IMR-90 (cell line): ENCODE data around the gene CERT1. TPM values are rescaled to one million over a fixed set of nuclear protein-coding genes. Genes with fewer than 3 reads are reported as not detected.
"Not testable (repeated sequence)": the region's sequence is repeated elsewhere in the genome, so short reads cannot be mapped to it uniquely, and the experiment has no call there.

ENCODE experiments used
- ATAC-seq: fragments of 200-7000 bp; cut with Tn5 transposase; 2 replicates; pipeline ENCODE4 v1.9.1; 2020; ENCODE audit warnings: low read depth, mild to moderate bottlenecking, moderate library complexity
- BruUV-seq: library from RNA; stranded (reverse); fragments of 400-500 nt; replicated peaks from 2 replicates; lab custom pipeline; 2021; lab: Mats Ljungman, UMichigan
- CTCF ChIA-PET: fragments of 300-600 bp; formaldehyde crosslinking; extraction: SDS; loops from one replicate; lab custom pipeline; 2021; ENCODE audit warnings: antibody characterized with exemption; lab: Yijun Ruan, JAX
- POLR2A ChIA-PET: fragments of 300-600 bp; sonication (Branson Sonifier 250); formaldehyde crosslinking; loops from one replicate; lab custom pipeline; 2022; ENCODE audit warnings: antibody characterized with exemption; ENCODE audit not compliant: unreplicated experiment; lab: Charles Lee
- DNase-seq: peaks from one replicate; pipeline ENCODE4 v3.0.0; 2013
- H2AFZ ChIP-seq: replicated peaks from 2 replicates; pipeline ENCODE3; 2013; ENCODE audit warnings: low read length, mild to moderate bottlenecking; ENCODE audit not compliant: poor library complexity
- H2AK5ac ChIP-seq: 2 replicates; pipeline ENCODE4 v1.6.1; 2013; ENCODE audit warnings: low read depth, low read length, inconsistent platforms
- H2AK9ac ChIP-seq: replicated peaks from 2 replicates; pipeline ENCODE3; 2013; ENCODE audit warnings: mild to moderate bottlenecking, low read depth, low read length, moderate library complexity; ENCODE audit not compliant: poor library complexity
- H2BK120ac ChIP-seq: 2 replicates; pipeline ENCODE4 v1.6.1; 2013; ENCODE audit warnings: low read depth, low read length, inconsistent platforms
- H2BK15ac ChIP-seq: 3 replicates; pipeline ENCODE4 v1.6.1; 2013; ENCODE audit warnings: low read depth, low read length, inconsistent platforms
- H2BK20ac ChIP-seq: 2 replicates; pipeline ENCODE4 v1.6.1; 2013; ENCODE audit warnings: low read depth, mild to moderate bottlenecking, inconsistent platforms, low read length, moderate library complexity
- H2BK5ac ChIP-seq: 2 replicates; pipeline ENCODE4 v1.6.1; 2013; ENCODE audit warnings: mild to moderate bottlenecking, low read depth, low read length, inconsistent platforms; ENCODE audit not compliant: poor library complexity, severe bottlenecking
- H3K14ac ChIP-seq: replicated peaks from 2 replicates; pipeline ENCODE4 v1.6.1; 2013; ENCODE audit warnings: low read depth, low read length, inconsistent platforms
- H3K18ac ChIP-seq: 2 replicates; pipeline ENCODE4 v1.6.1; 2013; ENCODE audit warnings: low read depth, low read length, control low read depth
- H3K23ac ChIP-seq: 2 replicates; pipeline ENCODE4 v1.6.1; 2013; ENCODE audit warnings: low read depth, low read length, inconsistent platforms
- H3K27ac ChIP-seq: 2 replicates; pipeline ENCODE4 v1.5.1; 2013; ENCODE audit warnings: mild to moderate bottlenecking, control low read depth, low read length; ENCODE audit not compliant: insufficient read depth
- H3K27me3 ChIP-seq: 2 replicates; pipeline ENCODE4 v1.6.1; 2013; ENCODE audit warnings: low read length; ENCODE audit not compliant: control insufficient read depth, insufficient read depth
- H3K36me3 ChIP-seq: 2 replicates; pipeline ENCODE4 v1.6.1; 2013; ENCODE audit warnings: low read length, mixed read lengths; ENCODE audit not compliant: control insufficient read depth, insufficient read depth
- H3K4ac ChIP-seq: 2 replicates; pipeline ENCODE4 v1.6.1; 2013; ENCODE audit warnings: low read depth, low read length, inconsistent platforms
- H3K4me1 ChIP-seq: 2 replicates; pipeline ENCODE4 v1.6.1; 2013; ENCODE audit warnings: low read length, mixed read lengths; ENCODE audit not compliant: control insufficient read depth, insufficient read depth
- H3K4me2 ChIP-seq: 2 replicates; pipeline ENCODE4 v1.6.1; 2013; ENCODE audit warnings: low read depth, mild to moderate bottlenecking, control low read depth, low read length, moderate library complexity
- H3K4me3 ChIP-seq: 2 replicates; pipeline ENCODE4 v1.5.1; 2013; ENCODE audit warnings: low read depth, mild to moderate bottlenecking, control low read depth, low read length, moderate library complexity; ENCODE audit not compliant: insufficient read depth
- H3K56ac ChIP-seq: 2 replicates; pipeline ENCODE4 v1.6.1; 2013; ENCODE audit warnings: low read length, inconsistent platforms; ENCODE audit not compliant: insufficient read depth; ENCODE audit errors: extremely low read depth
- H3K79me1 ChIP-seq, 2 experiments: 2 replicates each; pipeline ENCODE4 v1.6.1; 2013; ENCODE audit warnings: low read length in 2 of 2, inconsistent platforms in 1 of 2, low read depth in 1 of 2
- H3K9ac ChIP-seq: 2 replicates; pipeline ENCODE4 v1.6.1; 2013; ENCODE audit warnings: low read depth, low read length, control low read depth
- H3K9me1 ChIP-seq: 2 replicates; pipeline ENCODE4 v1.6.1; 2013; ENCODE audit warnings: low read length, inconsistent platforms; ENCODE audit not compliant: insufficient read depth
- H3K9me3 ChIP-seq: 2 replicates; pipeline ENCODE4 v1.6.1; 2013; ENCODE audit warnings: low read length; ENCODE audit not compliant: control insufficient read depth, insufficient read depth
- H4K20me1 ChIP-seq: 2 replicates; pipeline ENCODE4 v1.6.1; 2013; ENCODE audit warnings: low read length, inconsistent platforms; ENCODE audit not compliant: insufficient read depth
- H4K5ac ChIP-seq: 2 replicates; pipeline ENCODE4 v1.6.1; 2013; ENCODE audit warnings: mild to moderate bottlenecking, low read depth, low read length, control low read depth
- H4K8ac ChIP-seq, 2 experiments: 2 replicates each; pipeline ENCODE4 v1.6.1; 2013; ENCODE audit warnings: low read depth in 2 of 2, low read length in 2 of 2, control low read depth in 1 of 2, inconsistent platforms in 1 of 2
- H4K91ac ChIP-seq: 2 replicates; pipeline ENCODE4 v1.6.1; 2013; ENCODE audit warnings: low read depth, low read length, inconsistent platforms; ENCODE audit not compliant: insufficient read depth
- WGBS, 2 experiments: methylation state at CpG; one replicate each; pipeline versions ENCODE4 v1.1.5 to v1.1.7; 2013; ENCODE audit warnings: missing lambda C conversion rate in 2 of 2; ENCODE audit not compliant: insufficient read length in 1 of 2; ENCODE audit errors: extremely low coverage in 2 of 2; 5-methylcytosine and 5-hydroxymethylcytosine counted together
- dilution Hi-C: fragments of 300-500 bp; cut with HindIII; formaldehyde crosslinking; loops from one replicate; pipeline ENCODE4 v1.14.3; 2018; ENCODE audit warnings: low sequenced_read_pairs; ENCODE audit not compliant: unreplicated experiment
- in situ Hi-C: fragments of 300-500 bp; cut with MboI; formaldehyde crosslinking; loops from 3 replicates; pipeline ENCODE4 v1.14.3; 2019; ENCODE audit warnings: low sequenced_read_pairs, inconsistent platforms, mixed read lengths
- intact Hi-C: fragments of 100-400 bp; cut with micrococcal nuclease; formaldehyde crosslinking; loops from 2 replicates; pipeline ENCODE4 v1.10.0; 2022
- polyA plus RNA-seq, 3 experiments: library from polyadenylated mRNA; depleted of rRNA; stranded (reverse); fragments of >200 nt; gene quantifications; 2 replicates each; pipeline ENCODE4 v1.2.3, GENCODE V29; 2012; ENCODE audit warnings: low replicate concordance in 1 of 3
- total RNA-seq: library from RNA; depleted of rRNA; stranded (reverse); fragments of >200 nt; gene quantifications from 2 replicates; pipeline ENCODE4 v1.2.3, GENCODE V29; 2012

The CERT1 gene
- total and polyA plus RNA-seq, 2 of the 4 experiments (the other 2 are of a cell fraction), result 7.2 TPM

GRCh38 chr5:75334413-75334812 is 177.0 kb downstream of the CERT1 start:
- H2BK20ac ChIP-seq, H4K20me1 ChIP-seq, H3K9me3 ChIP-seq, H3K23ac ChIP-seq, H3K27ac ChIP-seq, H3K9ac ChIP-seq, H3K4ac ChIP-seq, H3K27me3 ChIP-seq, H2AK9ac ChIP-seq, H3K4me2 ChIP-seq, H3K18ac ChIP-seq, POLR2A ChIA-PET, in situ Hi-C loops, H4K5ac ChIP-seq, H2BK5ac ChIP-seq, H2BK15ac ChIP-seq, H3K4me3 ChIP-seq, H3K14ac ChIP-seq, H2AK5ac ChIP-seq, CTCF ChIA-PET, H2AFZ ChIP-seq, H2BK120ac ChIP-seq, H3K56ac ChIP-seq, DNase-seq, H3K36me3 ChIP-seq, BruUV-seq, H3K4me1 ChIP-seq, dilution Hi-C loops, H3K9me1 ChIP-seq, H4K91ac ChIP-seq, H4K8ac ChIP-seq, ATAC-seq: not testable (repeated sequence)
- 94% methylated on average over 5 of the region's 10 CpGs; no CpG with 5 or more reads in 1 of the 2 experiments for WGBS, 2 experiments
- intact Hi-C loops, result loop anchor here (10.0 kb wide), 1 partner anchor 650 kb away; the partner anchor contains the start of gene HEXB
- peaks cover 0 to 11% of the 10 kb centered on the region in 2 experiments; a peak in 2 of 4 replicates for H3K79me1 ChIP-seq

- 100% methylated on average over 5 of the region's 23 CpGs; no CpG with 5 or more reads in 1 of the 2 experiments for WGBS, 2 experiments
- H3K4ac ChIP-seq, H3K4me2 ChIP-seq, H3K9me1 ChIP-seq, H2BK15ac ChIP-seq, H2AK9ac ChIP-seq, H2AFZ ChIP-seq, H2AK5ac ChIP-seq, H4K5ac ChIP-seq, H3K9me3 ChIP-seq, H3K14ac ChIP-seq, dilution Hi-C loops, DNase-seq, H3K56ac ChIP-seq, H2BK5ac ChIP-seq, H3K9ac ChIP-seq, H3K18ac ChIP-seq, H4K8ac ChIP-seq, BruUV-seq, H3K4me1 ChIP-seq, H3K23ac ChIP-seq, H2BK120ac ChIP-seq, H3K27ac ChIP-seq, H3K27me3 ChIP-seq, H3K4me3 ChIP-seq, H4K20me1 ChIP-seq, H2BK20ac ChIP-seq, H3K36me3 ChIP-seq, in situ Hi-C loops, ATAC-seq, H4K91ac ChIP-seq, POLR2A ChIA-PET: not testable (repeated sequence)
- intact Hi-C loops, result loop anchor here (10.0 kb wide), 1 partner anchor 649 kb away; the partner anchor contains the start of gene HEXB
- H3K79me1 ChIP-seq, result peaks cover 0 to 10% of the 10 kb centered on the region in 2 experiments; a peak in 2 of 4 replicates
- CTCF ChIA-PET, result interaction anchor here (0.6 kb wide), 1 partner anchor 1264 kb away, joined by 3 read pairs; no protein-coding TSS in a partner anchor
Measured at GRCh38 chr5:75333759-75334158, 177.7 kb downstream of the CERT1 start.
